ENCODE results near the gene GMPS.

DNA sequence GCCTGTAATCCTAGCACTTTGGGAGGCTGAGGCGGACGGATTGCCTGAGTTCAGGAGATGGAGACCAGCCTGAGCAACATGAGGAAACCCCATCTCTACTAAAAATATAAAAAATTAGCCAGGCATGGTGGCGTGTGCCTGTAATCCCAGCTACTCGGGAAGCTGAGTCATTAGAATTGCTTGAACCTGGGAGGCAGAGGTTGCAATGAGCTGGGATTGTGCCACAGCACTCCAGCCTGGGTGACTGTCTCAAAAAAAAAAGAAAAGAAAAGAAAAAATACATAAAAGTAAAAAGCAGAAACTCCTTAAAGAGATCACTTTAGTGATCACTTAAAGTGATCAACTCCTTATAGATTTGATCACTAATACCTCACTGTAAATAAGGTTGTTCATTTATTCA is 78.0 kb downstream of the GMPS start:
- TF ChIP-seq MAX (IDR thresholded peaks at IDR 0.05; ENCODE audit: low read depth) = no peak
- no peak for TF ChIP-seq POLR2AphosphoS5 (IDR thresholded peaks at IDR 0.05; ENCODE audit: low read depth, low read length)
- no peak for TF ChIP-seq RFX5 (IDR thresholded peaks at IDR 0.05; ENCODE audit: low read length)

Measured in SK-N-SH (cell line).